Heart left ventricle (tissue), 16 donors: ENCODE results near the gene SDHC. TPM values are rescaled to one million over a fixed set of nuclear protein-coding genes. Genes with fewer than 3 reads are reported as not detected.

Experiments
- ATAC-seq, 4 donors: fragments of 200-7000 bp; cut with Tn5 transposase; one replicate each; pipeline ENCODE4 v1.9.1; 2020 to 2022; ENCODE audit warnings: moderate library complexity in 4 of 4, mild to moderate bottlenecking in 3 of 4, moderate number of reproducible peaks in 1 of 4
- DNase-seq, 5 donors: peaks; one replicate each; pipeline ENCODE4 v3.0.0-alpha.2; 2020
- H3K27ac ChIP-seq, 12 donors: fragments of 200-600 bp; sonication (generic) in 4 of 12; one replicate each; pipeline versions ENCODE4 v1.5.0 to v1.8.0; 2016 to 2022; ENCODE audit warnings: mild to moderate bottlenecking in 2 of 12
- H3K27me3 ChIP-seq, 9 donors: fragments of 200-600 bp; sonication (generic) in 2 of 9; one replicate each; pipeline versions ENCODE4 v1.5.1 to v1.8.0; 2016 to 2022; ENCODE audit warnings: mild to moderate bottlenecking in 3 of 9
- H3K36me3 ChIP-seq, 9 donors: fragments of 200-600 bp; sonication (generic) in 2 of 9; one replicate each; pipeline versions ENCODE4 v1.5.0 to v1.8.0; 2018 to 2022; ENCODE audit warnings: mild to moderate bottlenecking in 2 of 9
- H3K4me1 ChIP-seq, 12 donors: fragments of 200-600 bp; sonication (generic) in 4 of 12; one replicate each; pipeline versions ENCODE4 v1.5.0 to v1.8.0; 2016 to 2022; ENCODE audit warnings: mild to moderate bottlenecking in 3 of 12
- H3K4me3 ChIP-seq, 12 donors: fragments of 200-600 bp; sonication (generic) in 4 of 12; one replicate each; pipeline versions ENCODE4 v1.5.0 to v1.8.0; 2017 to 2022; ENCODE audit warnings: mild to moderate bottlenecking in 9 of 12, moderate library complexity in 4 of 12
- H3K9me3 ChIP-seq, 12 donors: fragments of 200-600 bp; sonication (generic) in 4 of 12; one replicate each; pipeline versions ENCODE4 v1.5.0 to v1.8.0; 2016 to 2022; ENCODE audit warnings: mild to moderate bottlenecking in 1 of 12
- CTCF ChIP-seq, 12 donors: fragments of 200-600 bp; sonication (generic) in 4 of 12; IDR thresholded peaks; one replicate each; pipeline versions ENCODE4 v1.5.0 to v1.8.0; 2018 to 2022; ENCODE audit warnings: antibody characterized with exemption in 12 of 12, mild to moderate bottlenecking in 5 of 12
- POLR2A ChIP-seq, 2 donors: fragments of 450-650 bp; IDR thresholded peaks; one replicate each; pipeline ENCODE4 v1.6.1; 2017; ENCODE audit warnings: antibody characterized with exemption in 2 of 2, mild to moderate bottlenecking in 2 of 2, moderate library complexity in 2 of 2
- WGBS, 4 donors: extraction: QIAGEN DNeasy Blood & Tissue Kit in 2 of 4; methylation state at CpG; one replicate each; pipeline versions ENCODE4 v1.1.5 to v1.1.7; 2013 to 2018; 5-methylcytosine and 5-hydroxymethylcytosine counted together
- intact Hi-C, 10 donors: fragments of 100-400 bp; cut with DNase I; formaldehyde crosslinking; loops; one replicate each; pipeline versions ENCODE4 v1.11.1 to v1.14.2; 2022
- polyA plus RNA-seq, 2 donors: library from polyadenylated mRNA; stranded (reverse); fragments of 200-250 nt; gene quantifications; one replicate each; pipeline ENCODE4 v1.2.3, GENCODE V29; 2013
- total RNA-seq, 9 donors: library from RNA; depleted of rRNA in 2 of 9; stranded (reverse); fragments of >200 nt in 2 of 9; fragmentation: NEBNext Ultra II Directional in 3 of 9; extraction: Animal tissue kit (Norgen Biotek cat#: 25700) in 3 of 9; gene quantifications; one replicate each; pipeline versions ENCODE4 v1.1.0 to v1.2.4, GENCODE V29; 2016 to 2023
- donor health status: ischemic (EF 13 %, LVEDD 7.1; RV severe dilation, severe dysfunction).
- donor health status: healthy with polysubstance abuse.
- donor health status: DM: no; HTN: yes; CAD: no.
- donor health status: DM: no; HTN: no; CAD: no.
- donor health status: ischemic (EF 25% LVEDD 6.9; RV normal size, moderate dysfunction).
- donor health status: ischemic (EF 25% LVEDD 5.7; RV mildly dilated, moderate dysfunction).
- donor health status: healthy.
- donor health status: DM: yes; HTN: yes; CAD: no.
- donor health status: ischemic (EF 35%, LVEDD 5.7; RV mildly dilated, moderate dysfunction).
- donor health status: nonischemic (EF 11% LVEDD 7.7; RV severe dilation, severe dysfunction).
- donor health status: DM: yes; HTN: yes; CAD: no.
- donor health status: PGD.
- donor health status: ischemic (EF 29% LVEDD 5.4; RV normal size, mild dysfunction).
- donor health status: nonischemic (EF 23%, LVEDD 6.1; RV moderate dilation, normal function).

The SDHC gene
- total and polyA plus RNA-seq, 11 donors = 50.6 to 408 (median 301) TPM

GRCh38 chr1:161330346-161330745 lies 16.2 kb downstream of the SDHC start:
- Histone ChIP-seq H3K4me3 (no peak overlapping the region), H3K4me1 (no peaks in the 10 kb centered on the region), H3K9me3 (no peaks in the 10 kb centered on the region), H3K36me3 (peaks cover 0 to 100% (median 98%) of the 10 kb centered on the region in 9 donors), H3K27me3 (no peaks in the 10 kb centered on the region), H3K27ac (no peak overlapping the region)
- WGBS, 4 donors = 83 to 95% (median 93%) methylated on average over 4 of the region's 4 CpGs
- no peak for ATAC-seq
- no peak for DNase-seq
- intact Hi-C loops = no loop called here
- TF ChIP-seq POLR2A (IDR thresholded peaks at IDR 0.05) (no peak), CTCF (IDR thresholded peaks at IDR 0.05) (no peak)

DNA sequence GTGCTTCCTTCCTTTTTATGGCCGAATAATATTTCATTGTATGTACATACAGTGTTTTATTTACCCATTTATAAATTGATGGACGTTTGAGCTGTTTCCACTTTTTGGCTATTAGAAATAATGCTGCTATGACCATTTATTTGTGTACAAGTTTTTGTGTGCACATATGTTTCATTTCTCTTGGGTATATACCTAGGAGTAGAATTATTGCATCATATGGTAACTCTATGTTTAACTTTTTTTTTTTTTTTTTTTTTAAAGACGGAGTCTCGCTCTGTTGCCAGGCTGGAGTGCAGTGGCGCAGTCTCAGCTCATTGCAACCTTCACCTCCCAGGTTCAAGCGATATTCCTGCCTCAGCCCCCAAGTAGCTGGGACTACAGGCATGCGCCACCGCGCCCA lies 19.0 kb downstream of the SDHC start:
- DNase-seq (no peak), ATAC-seq (no peak)
- Histone ChIP-seq H3K27ac (no peak overlapping the region), H3K4me3 (no peak overlapping the region), H3K9me3 (no peaks in the 10 kb centered on the region), H3K36me3 (peaks cover 0 to 100% (median 96%) of the 10 kb centered on the region in 9 donors), H3K4me1 (no peaks in the 10 kb centered on the region), H3K27me3 (no peaks in the 10 kb centered on the region)
- WGBS, 4 donors = 92 to 97% (median 95%) methylated on average over 9 of the region's 9 CpGs
- intact Hi-C loops = no loop called here
- TF ChIP-seq CTCF (IDR thresholded peaks at IDR 0.05) = no peak
- no peak for TF ChIP-seq POLR2A (IDR thresholded peaks at IDR 0.05)

GRCh38 chr1:161335796-161336195 lies 21.6 kb downstream of the SDHC start:
- DNase-seq = no peak
- intact Hi-C loops = no loop called here
- Histone ChIP-seq H3K4me3 (no peak overlapping the region), H3K36me3 (peaks cover 0 to 94% (median 89%) of the 10 kb centered on the region in 9 donors), H3K4me1 (no peaks in the 10 kb centered on the region), H3K27me3 (no peaks in the 10 kb centered on the region), H3K27ac (no peak overlapping the region), H3K9me3 (no peaks in the 10 kb centered on the region)
- WGBS, 4 donors = 87 to 93% (median 90%) methylated on average over 3 of the region's 3 CpGs
- TF ChIP-seq CTCF (IDR thresholded peaks at IDR 0.05) = no peak
- ATAC-seq = no peak

- no peak overlapping the region for H3K27ac ChIP-seq
- peaks cover 0 to 94% (median 86%) of the 10 kb centered on the region in 9 donors for H3K36me3 ChIP-seq
- intact Hi-C loops = no loop called here
Observed at GRCh38 chr1:161342177-161342576, 28.0 kb downstream of the SDHC start.

More at GRCh38 chr1:161342177-161342576, 28.0 kb downstream of the SDHC start:
- no peak overlapping the region for H3K4me3 ChIP-seq
- no peaks in the 10 kb centered on the region for H3K9me3 ChIP-seq
- TF ChIP-seq CTCF (IDR thresholded peaks at IDR 0.05) (no peak), POLR2A (IDR thresholded peaks at IDR 0.05) (no peak)
- 95 to 100% (median 97%) methylated on average over 2 of the region's 2 CpGs for WGBS, 4 donors
- H3K27me3 ChIP-seq = no peaks in the 10 kb centered on the region
- peaks cover 0 to 10% (median 0%) of the 10 kb centered on the region in 12 donors for H3K4me1 ChIP-seq
- DNase-seq (no peak), ATAC-seq (no peak)
